SK-N-SH (cell line): Measurements from ENCODE around the gene C11orf42. TPM values are rescaled to one million over a fixed set of nuclear protein-coding genes. Genes with fewer than 3 reads are reported as not detected.

Experiments used
- CTCF ChIA-PET: fragments of 300-600, 350-600 bp; formaldehyde crosslinking; extraction: SDS; loops from one replicate; lab custom pipeline; 2021; lab: Yijun Ruan, JAX
- POLR2A ChIA-PET: fragments of 350-600 bp; sonication (Branson Sonifier 250); formaldehyde crosslinking; extraction: SDS; loops from one replicate; lab custom pipeline; 2020; ENCODE audit warnings: antibody characterized with exemption, inconsistent platforms; lab: Yijun Ruan, JAX
- DNase-seq: peaks from one replicate; pipeline ENCODE4 v3.0.0; 2012
- H2AFZ ChIP-seq: fragments of 200-600 bp; sonication (generic); 2 replicates; pipeline ENCODE4 v1.8.1; 2016; ENCODE audit warnings: antibody characterized with exemption, mild to moderate bottlenecking, low read depth
- H3F3A ChIP-seq: fragments of 200-600 bp; sonication (generic); replicated peaks from 2 replicates; pipeline ENCODE3; 2016; ENCODE audit warnings: antibody characterized with exemption, mild to moderate bottlenecking; ENCODE audit not compliant: insufficient read depth
- H3K27ac ChIP-seq, 2 experiments: fragments of 200-500 bp in 1 of 2; fragments of 200-600 bp in 1 of 2; sonication (Bioruptor generic) in 1 of 2; sonication (generic), shearing (Covaris generic) in 1 of 2; 2 replicates each; pipeline versions ENCODE4 v1.5.1 to v1.6.1; 2014 to 2016; ENCODE audit warnings: low read depth in 2 of 2, inconsistent platforms in 1 of 2, low read length in 1 of 2, mild to moderate bottlenecking in 1 of 2, mixed read lengths in 1 of 2
- H3K27me3 ChIP-seq: fragments of 200-600 bp; sonication (generic), shearing (Covaris generic); 2 replicates; pipeline ENCODE4 v1.6.1; 2016; ENCODE audit warnings: mixed run types; ENCODE audit not compliant: insufficient read depth
- H3K36me3 ChIP-seq, 2 experiments: fragments of 200-500 bp in 1 of 2; fragments of 200-600 bp in 1 of 2; sonication (Bioruptor generic) in 1 of 2; sonication (generic) in 1 of 2; replicated peaks in 1 of 2; 2 replicates each; pipeline versions ENCODE3 to v1.5.1; 2014 to 2016; ENCODE audit warnings: low read length in 1 of 2, mild to moderate bottlenecking in 1 of 2; ENCODE audit not compliant: insufficient read depth in 2 of 2, control insufficient read depth in 1 of 2
- H3K4me1 ChIP-seq, 2 experiments: fragments of 200-500 bp in 1 of 2; fragments of 200-600 bp in 1 of 2; sonication (Bioruptor generic) in 1 of 2; sonication (generic), shearing (Covaris generic) in 1 of 2; 2 replicates each; pipeline versions ENCODE4 v1.5.1 to v1.6.1; 2014 to 2016; ENCODE audit warnings: low read depth in 1 of 2, low read length in 1 of 2, mixed run types in 1 of 2; ENCODE audit not compliant: insufficient read depth in 2 of 2, control insufficient read depth in 1 of 2
- H3K4me2 ChIP-seq: fragments of 200-600 bp; sonication (generic), shearing (Covaris generic); 2 replicates; pipeline ENCODE4 v1.6.1; 2017; ENCODE audit warnings: mixed run types
- H3K4me3 ChIP-seq, 2 experiments: fragments of 200-500 bp in 1 of 2; fragments of 200-600 bp in 1 of 2; sonication (Bioruptor generic) in 1 of 2; sonication (generic), shearing (Covaris generic) in 1 of 2; 2 replicates each; pipeline versions ENCODE4 v1.5.1 to v1.8.1; 2014 to 2016; ENCODE audit warnings: low read depth in 2 of 2, inconsistent platforms in 1 of 2, low read length in 1 of 2, mild to moderate bottlenecking in 1 of 2, mixed read lengths in 1 of 2, moderate library complexity in 1 of 2
- H3K79me2 ChIP-seq: fragments of 200-600 bp; sonication (generic); 2 replicates; pipeline ENCODE4 v1.8.1; 2017; ENCODE audit warnings: mild to moderate bottlenecking; ENCODE audit not compliant: insufficient read depth
- H3K9ac ChIP-seq: fragments of 200-600 bp; sonication (generic); 2 replicates; pipeline ENCODE4 v1.6.1; 2017; ENCODE audit warnings: mixed run types
- H3K9me2 ChIP-seq: fragments of 200-600 bp; sonication (generic); 2 replicates; pipeline ENCODE4 v1.6.1; 2017; ENCODE audit warnings: mixed run types
- H3K9me3 ChIP-seq: fragments of 200-600 bp; sonication (generic); 2 replicates; pipeline ENCODE4 v1.6.1; 2017; ENCODE audit warnings: mixed run types, mild to moderate bottlenecking, moderate library complexity
- H4K20me1 ChIP-seq: fragments of 200-600 bp; sonication (generic); 2 replicates; pipeline ENCODE4 v1.6.1; 2017; ENCODE audit warnings: mild to moderate bottlenecking, mixed run types; ENCODE audit not compliant: insufficient read depth
- CHD2 ChIP-seq: fragments of 150-350 bp; IDR thresholded peaks from 2 replicates; pipeline ENCODE4 v1.6.1; 2018; ENCODE audit warnings: low read length; ENCODE audit not compliant: partially characterized antibody
- ELF1 ChIP-seq: IDR thresholded peaks from 2 replicates; pipeline ENCODE4 v1.4.0; 2012
- GABPA ChIP-seq: IDR thresholded peaks from 2 replicates; pipeline ENCODE4 v1.4.0; 2012; ENCODE audit warnings: low read depth, mild to moderate bottlenecking
- GATA2 ChIP-seq: sonication (generic); formaldehyde crosslinking; IDR thresholded peaks from 2 replicates; pipeline ENCODE4 v1.5.0; 2020; ENCODE audit warnings: mild to moderate bottlenecking, missing genetic modification reagents
- IRF3 ChIP-seq: fragments of 150-350 bp; IDR thresholded peaks from 2 replicates; pipeline ENCODE4 v1.6.1; 2016; ENCODE audit warnings: mild to moderate bottlenecking, low read depth, low read length
- MEF2A ChIP-seq: IDR thresholded peaks from 2 replicates; pipeline ENCODE4 v1.4.0; 2012; ENCODE audit warnings: low read depth, borderline replicate concordance
- NFIC ChIP-seq: IDR thresholded peaks from 2 replicates; pipeline ENCODE4 v1.4.0; 2012; ENCODE audit warnings: borderline replicate concordance
- NRF1 ChIP-seq: IDR thresholded peaks from 2 replicates; pipeline ENCODE4 v1.6.1; 2012; ENCODE audit warnings: low read depth, mild to moderate bottlenecking, low read length
- PBX3 ChIP-seq: IDR thresholded peaks from 2 replicates; pipeline ENCODE4; 2012
- POLR2AphosphoS5 ChIP-seq: IDR thresholded peaks from 2 replicates; pipeline ENCODE4 v1.6.1; 2012; ENCODE audit warnings: low read depth, low read length
- RCOR1 ChIP-seq: fragments of 150-350 bp; IDR thresholded peaks from 2 replicates; pipeline ENCODE4 v1.6.1; 2017; ENCODE audit warnings: antibody characterized with exemption, low read length
- SMC3 ChIP-seq: IDR thresholded peaks from 2 replicates; pipeline ENCODE4 v1.6.1; 2012; ENCODE audit warnings: low read depth, low read length, improper control_type of control experiment
- TEAD4 ChIP-seq: IDR thresholded peaks from 2 replicates; pipeline ENCODE4 v1.4.0; 2012; ENCODE audit warnings: mild to moderate bottlenecking, borderline replicate concordance; ENCODE audit not compliant: insufficient read depth
- USF1 ChIP-seq: IDR thresholded peaks from 2 replicates; pipeline ENCODE4 v1.4.0; 2012; ENCODE audit warnings: low read depth, borderline replicate concordance
- USF2 ChIP-seq: fragments of 150-350 bp; IDR thresholded peaks from 2 replicates; pipeline ENCODE4 v1.6.1; 2017; ENCODE audit warnings: antibody characterized with exemption, low read length, low read depth, borderline replicate concordance
- WGBS: methylation state at CpG from one replicate; pipeline ENCODE4 v1.1.6; 2017; ENCODE audit warnings: low lambda C conversion rate; 5-methylcytosine and 5-hydroxymethylcytosine counted together
- polyA plus RNA-seq, 3 experiments: library from polyadenylated mRNA; depleted of rRNA; stranded (reverse); fragments of >200 nt; gene quantifications; 2 replicates each; pipeline ENCODE4 v1.2.3, GENCODE V29; 2012

C11orf42 gene
- not detected in 2 replicates for polyA plus RNA-seq (2012; rRNA removed)
- polyA plus RNA-seq (2012; cell fraction: cytosol; rRNA removed) = not detected in 2 replicates
- polyA plus RNA-seq (2012; cell fraction: nucleus; rRNA removed) = not detected in 2 replicates

GRCh38 chr11:6205366-6205765 lies at the start of gene C11orf42:
Gene C11orf42, plus strand, starts transcription at chr11:6205557. Its CDS starts 59 bp downstream, at chr11:6205616.
- no peak within 1 kb of the TSS for H3K9ac ChIP-seq
- POLR2A ChIA-PET = no interaction called here
- no peaks in the 10 kb centered on the region for H3K9me2 ChIP-seq
- no peak within 1 kb of the TSS for H3K4me3 ChIP-seq
- H3K27ac ChIP-seq = no peak within 1 kb of the TSS
- H4K20me1 ChIP-seq = no peaks in the 10 kb centered on the region
- TF ChIP-seq POLR2AphosphoS5 = no peak
- TF ChIP-seq ELF1 = no peak
- TF ChIP-seq IRF3 = no peak
- TF ChIP-seq CHD2 = no peak
- TF ChIP-seq GABPA = no peak
- TF ChIP-seq GATA2 = no peak
- no peak for TF ChIP-seq RCOR1
- TF ChIP-seq NFIC = no peak
- no peak for TF ChIP-seq MEF2A
- no peak for TF ChIP-seq SMC3
- no peak for TF ChIP-seq NRF1
- TF ChIP-seq USF1 = no peak
- TF ChIP-seq TEAD4 = no peak
- TF ChIP-seq, all 33 proteins: peak for 0
- no peak within 1 kb of the TSS for H2AFZ ChIP-seq
- no peak for DNase-seq
- 84% methylated on average over 1 of the region's 1 CpG for WGBS
- H3F3A ChIP-seq = no peaks in the 10 kb centered on the region
- CTCF ChIA-PET = interaction anchor here (1.2 kb wide), 1 partner anchor 149 kb away, joined by 4 read pairs; no protein-coding TSS in a partner anchor
- H3K4me2 ChIP-seq = no peak within 1 kb of the TSS
- no peaks in the 10 kb centered on the region for H3K79me2 ChIP-seq
- H3K9me3 ChIP-seq = no peaks in the 10 kb centered on the region
- peaks cover 6 to 20% of the 10 kb centered on the region in 2 experiments for H3K36me3 ChIP-seq
- H3K4me1 ChIP-seq = no peaks in the 10 kb centered on the region
- no peaks in the 10 kb centered on the region for H3K27me3 ChIP-seq

- no peak overlapping the region for H3K9ac ChIP-seq
- POLR2A ChIA-PET = no interaction called here
- H3K4me3 ChIP-seq = no peak overlapping the region
- DNase-seq = no peak
- H3K79me2 ChIP-seq = no peaks in the 10 kb centered on the region
- no peaks in the 10 kb centered on the region for H3K9me3 ChIP-seq
- no peak overlapping the region for H3K27ac ChIP-seq
- no peaks in the 10 kb centered on the region for H3K27me3 ChIP-seq
- 21% methylated on average over 7 of the region's 7 CpGs for WGBS
- TF ChIP-seq PBX3 = no peak
- no peak for TF ChIP-seq USF2
- peak; percentile 48; the same call in 1 of the 2 replicates for TF ChIP-seq USF1
- TF ChIP-seq SMC3 = no peak
- TF ChIP-seq, all 33 proteins: peak for 1
- H3F3A ChIP-seq = no peaks in the 10 kb centered on the region
- no peak overlapping the region for H3K4me2 ChIP-seq
- H3K4me1 ChIP-seq = no peaks in the 10 kb centered on the region
- no peaks in the 10 kb centered on the region for H4K20me1 ChIP-seq
- H3K9me2 ChIP-seq = no peaks in the 10 kb centered on the region
- CTCF ChIA-PET = interaction anchor here (1.2 kb wide), 1 partner anchor 23 kb away, joined by 3 read pairs; no protein-coding TSS in a partner anchor
- H3K36me3 ChIP-seq = no peaks in the 10 kb centered on the region
- no peak overlapping the region for H2AFZ ChIP-seq
Observed at GRCh38 chr11:6156628-6157359, 48.6 kb upstream of the C11orf42 start.
